ENCODE measurements around the gene TFG.

TFG gene

GRCh38 chr3:100682854-100683760 is 26.2 kb upstream of the TFG start:
- no peak overlapping the region for H3K4me3 ChIP-seq (ENCODE audit: low read length)
- no peak for DNase-seq (ENCODE audit: low read depth)
- no peak for TF ChIP-seq CTCF (conservative IDR thresholded peaks at IDR 0.05; ENCODE audit: low read depth, low read length)

DNA sequence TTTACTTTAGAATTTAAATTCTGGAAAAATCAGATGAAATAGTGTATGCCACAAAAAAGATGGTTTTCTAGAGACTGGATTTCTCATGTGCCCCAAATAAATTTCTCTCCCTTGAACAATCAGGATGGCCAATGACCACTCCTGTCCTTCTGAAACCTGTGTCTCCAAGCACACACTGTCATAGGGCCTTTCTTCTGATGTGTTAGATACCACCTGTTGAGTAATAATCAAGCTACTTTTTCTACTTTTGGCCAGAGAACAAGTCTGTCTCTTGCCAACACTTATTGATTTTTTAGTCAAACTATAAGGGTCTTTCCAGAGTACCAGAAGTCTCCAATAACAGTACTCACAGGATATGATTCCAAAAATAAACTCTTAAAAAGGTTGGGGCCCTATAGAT is 16.1 kb upstream of the TFG start:
- TF ChIP-seq CTCF (conservative IDR thresholded peaks at IDR 0.05; ENCODE audit: low read depth, low read length): no peak
- H3K4me3 ChIP-seq (ENCODE audit: low read length): no peak overlapping the region
- DNase-seq (ENCODE audit: low read depth): no peak

- no peak overlapping the region for H3K4me3 ChIP-seq (ENCODE audit: low read length)
- TF ChIP-seq CTCF (conservative IDR thresholded peaks at IDR 0.05; ENCODE audit: low read depth, low read length): no peak
- no peak for DNase-seq (ENCODE audit: low read depth)
These were observed 13.6 kb upstream of the TFG start for GRCh38 chr3:100695696-100696095.

- DNase-seq (ENCODE audit: low read depth): no peak
These were observed 13.1 kb upstream of the TFG start for GRCh38 chr3:100696161-100696560.

GRCh38 chr3:100697172-100697571 is 12.1 kb upstream of the TFG start:
- no peak for TF ChIP-seq CTCF (conservative IDR thresholded peaks at IDR 0.05; ENCODE audit: low read depth, low read length)
- no peak overlapping the region for H3K4me3 ChIP-seq (ENCODE audit: low read length)
- no peak for DNase-seq (ENCODE audit: low read depth)

More at GRCh38 chr3:100696161-100696560, 13.1 kb upstream of the TFG start:
- no peak overlapping the region for H3K4me3 ChIP-seq (ENCODE audit: low read length)
- TF ChIP-seq CTCF (conservative IDR thresholded peaks at IDR 0.05; ENCODE audit: low read depth, low read length): no peak

- TF ChIP-seq CTCF (conservative IDR thresholded peaks at IDR 0.05; ENCODE audit: low read depth, low read length): no peak
These were observed 11.5 kb upstream of the TFG start for GRCh38 chr3:100697723-100698285.

DNA sequence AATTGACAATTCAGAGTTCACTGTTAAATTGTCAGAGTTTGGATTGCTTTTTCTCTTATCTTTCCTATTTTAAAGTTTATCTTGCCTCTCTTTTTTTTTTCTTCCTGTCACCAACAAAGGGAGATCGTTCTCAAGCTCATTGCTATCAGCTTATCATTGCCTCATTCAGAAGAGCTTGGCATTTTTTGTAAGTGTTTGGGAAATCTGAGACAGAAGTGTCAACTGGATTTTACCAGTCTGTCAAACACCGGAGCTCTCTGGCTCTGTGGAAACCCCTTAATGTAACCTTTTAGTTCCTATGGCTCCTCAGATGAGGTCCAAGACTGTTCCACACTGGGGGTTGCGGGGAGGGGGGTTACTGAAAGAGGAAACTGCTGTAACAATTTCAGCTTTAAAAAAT is 10.6 kb upstream of the TFG start:
- no peak for DNase-seq (ENCODE audit: low read depth)
- TF ChIP-seq CTCF (conservative IDR thresholded peaks at IDR 0.05; ENCODE audit: low read depth, low read length): no peak
- no peak overlapping the region for H3K4me3 ChIP-seq (ENCODE audit: low read length)

More at GRCh38 chr3:100697723-100698285, 11.5 kb upstream of the TFG start:
- no peak for DNase-seq (ENCODE audit: low read depth)
- H3K4me3 ChIP-seq (ENCODE audit: low read length): no peak overlapping the region

Data from retinal pigment epithelial cell (primary cell).